ENCODE results near the gene FAM53B.

The FAM53B gene

DNA sequence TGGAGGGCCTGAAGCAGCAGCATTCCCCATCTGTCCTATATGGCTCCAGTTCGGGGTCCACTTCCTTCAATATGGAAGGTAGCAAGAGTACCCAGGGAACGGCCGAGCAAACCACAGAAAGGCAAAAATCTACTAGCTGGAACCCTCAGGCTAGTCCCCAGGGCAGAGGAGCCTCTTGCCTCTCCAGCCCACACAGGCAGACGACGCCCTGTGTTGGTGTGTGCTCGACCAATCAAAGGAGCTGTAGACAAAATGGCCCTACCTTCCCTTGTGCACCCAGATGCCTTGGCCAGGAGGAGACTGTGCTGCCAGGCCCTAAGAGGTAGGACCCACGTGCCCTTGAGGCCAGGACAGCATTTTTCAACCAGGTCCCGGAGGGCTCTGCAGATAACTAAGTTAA is 91.5 kb downstream of the FAM53B start:
- Histone ChIP-seq H3K4me1 (peaks cover 95 to 97% (median 96%) of the 10 kb centered on the region in 10 experiments), H3K27ac (peak overlapping the region in 9 of 11 experiments; percentile 2 to 97 (median 90); a peak in 13 of 22 replicates), H3K9ac (0 out of 22 replicates have a peak overlapping the region, but pooled peaks of 1 of the 11 experiments have one; percentile 16), H3K4me2 (peak overlapping the region; percentile 94 to 100 (median 96)), H3K9me3 (replicated peaks in 1 of 11) (no peaks in the 10 kb centered on the region), H3K4me3 (no peak overlapping the region), H3K36me3 (peaks cover 0 to 39% (median 8%) of the 10 kb centered on the region in 11 experiments; a peak in 9 of 22 replicates), H4K20me1 (peaks cover 0 to 91% (median 28%) of the 10 kb centered on the region in 11 experiments; a peak in 13 of 22 replicates), H3K27me3 (no peaks in the 10 kb centered on the region)
- no peak for TF ChIP-seq Cebpa-rat (IDR thresholded peaks at IDR 0.05)

DNA sequence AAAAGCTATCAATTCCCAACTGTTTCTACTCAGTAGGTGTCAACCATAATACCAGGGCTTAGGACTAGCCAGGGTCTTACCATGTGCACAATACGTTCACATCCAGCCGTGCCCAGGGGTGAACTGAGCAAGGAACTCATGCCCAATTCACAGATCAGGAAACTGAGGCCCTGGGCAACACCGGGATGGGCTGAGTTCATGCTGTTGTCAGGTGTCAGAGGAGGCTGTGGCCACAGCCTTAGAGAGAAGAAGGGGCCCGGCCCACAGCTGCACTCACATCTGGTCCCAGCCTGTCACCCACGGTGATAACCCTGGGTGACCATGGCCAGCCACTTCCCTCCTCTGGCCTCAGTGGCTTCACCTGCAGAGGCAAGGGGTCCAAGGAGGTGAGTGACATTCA is 92.0 kb downstream of the FAM53B start:
- H4K20me1 ChIP-seq = peaks cover 0 to 92% (median 28%) of the 10 kb centered on the region in 11 experiments; a peak in 13 of 22 replicates
- H3K9me3 ChIP-seq (replicated peaks in 1 of 11) = no peaks in the 10 kb centered on the region
- peak overlapping the region; percentile 94 to 100 (median 96) for H3K4me2 ChIP-seq
- no peak overlapping the region for H3K4me3 ChIP-seq
- no peaks in the 10 kb centered on the region for H3K27me3 ChIP-seq
- H3K9ac ChIP-seq = peak overlapping the region in 2 of 11 experiments; percentile 16 to 55; a peak in 2 of 22 replicates
- peaks cover 95 to 97% (median 96%) of the 10 kb centered on the region in 10 experiments for H3K4me1 ChIP-seq
- peak overlapping the region in 9 of 11 experiments; percentile 2 to 97 (median 90); a peak in 13 of 22 replicates for H3K27ac ChIP-seq
- H3K36me3 ChIP-seq = peaks cover 0 to 39% (median 8%) of the 10 kb centered on the region in 11 experiments; a peak in 9 of 22 replicates
- TF ChIP-seq Cebpa-rat (IDR thresholded peaks at IDR 0.05) = no peak

DNA sequence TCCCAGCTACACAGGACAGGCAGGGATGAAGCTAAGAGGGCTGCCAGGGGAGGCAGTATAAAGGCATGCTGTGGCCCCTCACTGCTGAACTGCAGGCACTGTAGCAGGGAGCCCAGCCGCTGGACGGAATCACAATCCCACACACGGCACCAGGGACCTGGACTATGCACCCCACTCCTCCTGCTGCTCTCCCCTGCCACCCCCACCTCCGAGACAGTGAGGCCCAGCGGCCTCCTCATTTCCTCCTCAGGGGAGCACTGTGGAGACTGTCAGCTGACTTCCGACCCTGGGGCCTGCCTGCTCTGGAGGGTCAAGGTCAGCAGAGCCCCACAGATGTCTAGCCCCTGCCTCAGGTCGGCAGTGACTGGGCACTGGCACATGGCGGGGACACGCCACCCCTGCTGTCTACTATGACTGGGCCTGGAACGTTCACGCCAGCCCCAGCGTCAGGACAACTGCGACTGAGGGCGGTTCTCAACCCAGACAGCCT is 92.7 kb downstream of the FAM53B start:
- peak overlapping the region in 10 of 11 experiments; percentile 16 to 97 (median 90); a peak in 20 of 22 replicates for H3K27ac ChIP-seq
- H3K9me3 ChIP-seq (replicated peaks in 1 of 11) = no peaks in the 10 kb centered on the region
- peaks cover 0 to 39% (median 8%) of the 10 kb centered on the region in 11 experiments; a peak in 9 of 22 replicates for H3K36me3 ChIP-seq
- H3K4me2 ChIP-seq = peak overlapping the region; percentile 94 to 100 (median 96)
- H3K27me3 ChIP-seq = no peaks in the 10 kb centered on the region
- H3K4me1 ChIP-seq = peaks cover 99 to 100% (median 100%) of the 10 kb centered on the region in 10 experiments
- H3K9ac ChIP-seq = peak overlapping the region; percentile 10 to 85 (median 39); a peak in 17 of 22 replicates
- no peak overlapping the region for H3K4me3 ChIP-seq
- H4K20me1 ChIP-seq = peaks cover 0 to 97% (median 28%) of the 10 kb centered on the region in 11 experiments; a peak in 13 of 22 replicates
- TF ChIP-seq Cebpa-rat (IDR thresholded peaks at IDR 0.05) = no peak

DNA sequence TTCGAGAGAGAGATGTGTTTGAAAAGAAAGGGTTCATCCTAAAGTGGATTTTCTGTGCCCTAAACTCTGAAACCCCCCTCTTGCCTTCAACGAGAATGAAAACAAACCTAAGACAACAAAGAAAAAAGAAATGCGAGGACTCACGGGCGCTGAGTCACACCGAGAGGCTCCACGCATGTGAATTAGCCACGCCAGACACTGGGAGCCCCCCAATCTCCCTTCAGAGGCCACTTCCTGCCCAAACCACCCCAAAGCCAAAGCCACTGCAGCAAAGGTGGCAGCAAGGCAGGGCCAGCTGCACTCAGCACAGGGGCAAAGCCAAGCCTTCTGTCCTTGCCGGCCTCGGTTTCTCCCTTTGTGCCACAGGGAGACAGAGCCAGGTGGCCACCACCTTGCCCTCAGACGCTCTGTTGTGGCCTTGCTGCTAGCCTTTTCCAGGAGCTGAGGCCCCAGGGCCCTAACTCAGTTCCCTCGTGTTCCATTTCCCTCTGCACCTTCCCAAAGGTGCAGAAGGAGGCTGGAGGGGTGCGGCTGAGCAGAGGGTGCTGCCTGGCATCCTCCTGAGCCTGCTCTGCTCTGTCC is 93.3 kb downstream of the FAM53B start:
- Histone ChIP-seq H3K27me3 (no peaks in the 10 kb centered on the region), H3K27ac (peak overlapping the region in 10 of 11 experiments; percentile 16 to 97 (median 90); a peak in 21 of 22 replicates), H3K9ac (peak overlapping the region; percentile 10 to 85 (median 39); a peak in 17 of 22 replicates), H3K36me3 (peaks cover 0 to 34% (median 4%) of the 10 kb centered on the region in 11 experiments; a peak in 8 of 22 replicates), H4K20me1 (peaks cover 0 to 96% (median 22%) of the 10 kb centered on the region in 11 experiments; a peak in 12 of 22 replicates), H3K4me1 (peaks cover 99 to 100% (median 100%) of the 10 kb centered on the region in 10 experiments), H3K4me3 (no peak overlapping the region), H3K4me2 (peak overlapping the region; percentile 94 to 100 (median 96)), H3K9me3 (replicated peaks in 1 of 11) (no peaks in the 10 kb centered on the region)
- TF ChIP-seq Cebpa-rat (IDR thresholded peaks at IDR 0.05) = no peak

DNA sequence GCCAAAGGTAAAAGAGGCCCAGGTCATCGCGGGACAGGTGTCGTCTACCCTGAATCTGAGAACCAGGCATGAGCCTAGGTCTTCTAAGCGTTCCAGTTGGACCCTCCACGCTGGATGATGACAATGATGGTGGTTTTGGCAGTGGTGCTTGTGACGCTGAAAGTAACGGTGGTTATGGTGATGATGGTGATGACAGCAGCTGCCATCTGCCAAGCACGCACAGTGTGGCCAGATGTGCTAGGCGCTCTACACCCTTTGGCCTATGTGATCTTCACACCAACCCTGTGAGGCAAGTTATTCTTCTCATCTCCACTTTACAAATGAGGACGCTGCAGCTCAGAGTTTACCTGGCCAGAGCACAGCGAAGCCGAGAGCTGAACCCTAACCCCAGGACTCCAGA is 93.9 kb downstream of the FAM53B start:
- Histone ChIP-seq H3K4me1 (peaks cover 99 to 100% (median 100%) of the 10 kb centered on the region in 10 experiments), H3K9me3 (replicated peaks in 1 of 11) (no peaks in the 10 kb centered on the region), H4K20me1 (peaks cover 0 to 96% (median 16%) of the 10 kb centered on the region in 11 experiments; a peak in 10 of 22 replicates), H3K4me3 (no peak overlapping the region), H3K27me3 (no peaks in the 10 kb centered on the region), H3K27ac (peak overlapping the region in 10 of 11 experiments; percentile 16 to 97 (median 90); a peak in 19 of 22 replicates), H3K9ac (peak overlapping the region in 7 of 11 experiments; percentile 15 to 85 (median 55); a peak in 10 of 22 replicates), H3K36me3 (peaks cover 0 to 28% (median 0%) of the 10 kb centered on the region in 11 experiments; a peak in 6 of 22 replicates), H3K4me2 (peak overlapping the region; percentile 94 to 100 (median 96))
- no peak for TF ChIP-seq Cebpa-rat (IDR thresholded peaks at IDR 0.05)

DNA sequence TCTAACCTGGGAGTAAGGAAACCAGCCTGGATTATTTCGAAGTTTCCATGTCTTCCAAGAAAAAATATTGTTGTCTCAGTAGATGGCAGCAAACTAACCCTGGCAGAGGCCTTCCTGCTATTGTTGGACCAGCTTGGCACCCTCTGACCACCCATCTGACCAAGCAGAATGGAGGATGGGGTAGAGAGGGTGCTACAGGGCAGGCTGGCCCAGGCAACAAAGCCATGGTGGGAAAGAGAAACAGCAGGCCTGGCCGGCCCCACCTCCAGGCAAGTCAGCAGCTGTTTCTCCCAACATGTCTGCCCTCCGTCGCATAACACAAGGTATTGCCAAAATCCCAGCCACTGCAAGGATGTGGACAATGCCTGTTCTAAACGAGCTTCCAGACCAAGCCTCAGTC is 95.0 kb downstream of the FAM53B start:
- H3K4me1 ChIP-seq = peaks cover 99 to 100% (median 100%) of the 10 kb centered on the region in 10 experiments
- no peaks in the 10 kb centered on the region for H3K9me3 ChIP-seq (replicated peaks in 1 of 11)
- TF ChIP-seq Cebpa-rat (IDR thresholded peaks at IDR 0.05) = 0 out of 22 replicates have a peak, but pooled peaks of 1 of the 11 experiments have one; percentile 9
- peaks cover 0 to 96% (median 11%) of the 10 kb centered on the region in 11 experiments; a peak in 10 of 22 replicates for H4K20me1 ChIP-seq
- peak overlapping the region; percentile 94 to 100 (median 96) for H3K4me2 ChIP-seq
- H3K27ac ChIP-seq = peak overlapping the region; percentile 16 to 97 (median 90); a peak in 21 of 22 replicates
- H3K9ac ChIP-seq = peak overlapping the region in 10 of 11 experiments; percentile 60 to 85 (median 74); a peak in 17 of 22 replicates
- H3K36me3 ChIP-seq = peaks cover 0 to 24% (median 0%) of the 10 kb centered on the region in 11 experiments; a peak in 4 of 22 replicates
- H3K4me3 ChIP-seq = peak overlapping the region in 4 of 10 experiments; percentile 12 to 66 (median 52); a peak in 3 of 20 replicates
- H3K27me3 ChIP-seq = no peaks in the 10 kb centered on the region

DNA sequence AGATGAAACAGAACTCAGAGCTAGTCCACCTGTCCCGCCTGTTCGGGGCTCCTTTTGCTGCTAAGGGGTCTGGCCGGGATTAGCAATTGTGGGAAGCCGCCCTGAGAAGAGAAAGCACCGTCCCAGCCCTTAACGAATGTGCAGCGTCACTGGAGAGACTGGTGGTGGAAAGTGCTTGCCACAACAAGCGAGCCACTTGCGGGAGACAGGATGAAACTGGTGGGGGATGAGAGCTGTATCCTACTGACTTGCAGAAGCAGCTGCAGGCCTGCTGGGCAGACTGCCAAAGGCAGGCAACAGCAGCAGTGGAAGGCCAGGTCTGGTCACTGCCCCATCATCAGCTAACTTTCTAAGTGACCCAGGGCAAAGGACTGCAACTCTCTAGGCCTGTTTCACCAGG is 95.4 kb downstream of the FAM53B start:
- peak in 2 of 11 experiments; percentile 31 to 34; a peak in 4 of 22 replicates for TF ChIP-seq Cebpa-rat (IDR thresholded peaks at IDR 0.05)
- H4K20me1 ChIP-seq = peaks cover 0 to 96% (median 7%) of the 10 kb centered on the region in 11 experiments; a peak in 9 of 22 replicates
- peaks cover 99 to 100% (median 100%) of the 10 kb centered on the region in 10 experiments for H3K4me1 ChIP-seq
- H3K27me3 ChIP-seq = no peaks in the 10 kb centered on the region
- H3K27ac ChIP-seq = peak overlapping the region; percentile 52 to 97 (median 90)
- H3K36me3 ChIP-seq = peaks cover 0 to 19% (median 0%) of the 10 kb centered on the region in 11 experiments; a peak in 4 of 22 replicates
- H3K9ac ChIP-seq = peak overlapping the region; percentile 36 to 85 (median 74); a peak in 20 of 22 replicates
- H3K4me2 ChIP-seq = peak overlapping the region; percentile 94 to 100 (median 96)
- H3K4me3 ChIP-seq = peak overlapping the region in 7 of 10 experiments; percentile 2 to 66 (median 50); a peak in 11 of 20 replicates
- H3K9me3 ChIP-seq (replicated peaks in 1 of 11) = no peaks in the 10 kb centered on the region

DNA sequence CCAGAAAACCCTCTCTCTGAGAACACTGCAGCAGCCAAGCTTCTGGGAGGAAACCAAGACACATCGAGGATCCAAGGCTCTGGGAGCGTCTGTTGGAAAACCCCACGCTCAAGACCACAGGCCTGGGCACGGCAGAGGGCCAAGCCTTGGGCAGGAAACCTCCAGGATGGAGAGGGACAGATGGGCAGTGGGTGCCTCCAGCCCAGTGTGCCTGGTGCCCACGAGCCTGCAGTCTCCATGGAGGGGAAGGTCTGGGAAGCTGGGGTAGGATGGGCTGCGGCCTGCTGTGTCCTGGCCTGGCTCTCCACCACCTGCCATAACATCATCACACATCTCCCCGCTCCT is 96.1 kb downstream of the FAM53B start:
- H3K27me3 ChIP-seq = no peaks in the 10 kb centered on the region
- H3K4me2 ChIP-seq = peak overlapping the region; percentile 94 to 100 (median 96)
- H4K20me1 ChIP-seq = peaks cover 0 to 96% (median under 1%) of the 10 kb centered on the region in 11 experiments; a peak in 9 of 22 replicates
- H3K36me3 ChIP-seq = peaks cover 0 to 13% (median 0%) of the 10 kb centered on the region in 11 experiments; a peak in 3 of 22 replicates
- peak overlapping the region in 8 of 10 experiments; percentile 2 to 66 (median 50); a peak in 15 of 20 replicates for H3K4me3 ChIP-seq
- TF ChIP-seq Cebpa-rat (IDR thresholded peaks at IDR 0.05) = no peak
- H3K27ac ChIP-seq = peak overlapping the region; percentile 52 to 97 (median 90)
- peaks cover 99 to 100% (median 100%) of the 10 kb centered on the region in 10 experiments for H3K4me1 ChIP-seq
- H3K9ac ChIP-seq = peak overlapping the region; percentile 36 to 85 (median 74); a peak in 20 of 22 replicates
- H3K9me3 ChIP-seq (replicated peaks in 1 of 11) = no peaks in the 10 kb centered on the region

Data from BLaER1 treated with 17β-estradiol and CSF1 and Interleukin-3, amounts not matched to agents 10 nM and 100 nM (cell line).